ENCODE data around the gene HBD. TPM values are rescaled to one million over a fixed set of nuclear protein-coding genes. Genes with fewer than 3 reads are reported as not detected.

HBD gene
- total and polyA plus RNA-seq, 9 of the 15 experiments (the other 6 are each of a cell fraction or from before 2014, with no cell fraction given) = 11.8 to 169 (median 36.0) TPM

DNA sequence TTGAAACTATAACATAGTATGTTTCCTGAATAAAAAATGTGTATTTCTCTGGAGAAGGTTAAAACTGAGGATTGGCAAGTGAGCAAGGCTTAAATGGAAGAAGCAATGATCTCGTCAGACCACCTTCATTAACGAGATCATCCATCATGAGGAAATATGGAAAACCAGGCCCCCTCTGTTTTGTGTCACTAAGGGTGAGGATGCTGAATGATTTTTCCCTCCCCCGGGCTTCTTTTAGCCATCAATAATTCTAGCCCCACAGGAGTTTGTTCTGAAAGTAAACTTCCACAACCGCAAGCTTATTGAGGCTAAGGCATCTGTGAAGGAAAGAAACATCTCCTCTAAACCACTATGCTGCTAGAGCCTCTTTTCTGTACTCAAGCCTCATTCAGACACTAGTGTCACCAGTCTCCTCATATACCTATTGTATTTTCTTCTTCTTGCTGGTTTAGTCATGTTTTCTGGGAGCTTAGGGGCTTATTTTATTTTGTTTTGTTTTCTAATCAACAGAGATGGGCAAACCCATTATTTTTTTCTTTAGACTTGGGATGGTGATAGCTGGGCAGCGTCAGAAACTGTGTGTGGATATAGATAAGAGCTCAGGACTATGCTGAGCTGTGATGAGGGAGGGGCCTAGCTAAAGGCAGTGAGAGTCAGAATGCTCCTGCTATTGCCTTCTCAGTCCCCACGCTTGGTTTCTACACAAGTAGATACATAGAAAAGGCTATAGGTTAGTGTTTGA lies 41.3 kb upstream of the HBD start (continued):
- TF ChIP-seq CHD4 (IDR thresholded peaks at IDR 0.05; ENCODE audit: insufficient read depth, insufficient replicate concordance, low read depth, low read length, poor library complexity, severe bottlenecking) (no peak), BDP1 (IDR thresholded peaks at IDR 0.05; ENCODE audit: insufficient read depth, insufficient read length) (no peak), TCF7 (IDR thresholded peaks at IDR 0.05; ENCODE audit: borderline replicate concordance) (no peak), ARID2 (IDR thresholded peaks at IDR 0.05) (no peak), SMAD3 (CRISPR knock-in tag; conservative IDR thresholded peaks at IDR 0.05) (no peak), ARNT (IDR thresholded peaks at IDR 0.05) (0 out of 4 replicates have a peak, but pooled peaks of 1 of the 2 experiments have one; percentile 19), DMBX1 (CRISPR knock-in tag; IDR thresholded peaks at IDR 0.05; ENCODE audit: borderline replicate concordance) (no peak; the same call in 1 of the 2 replicates), MECOM (CRISPR knock-in tag; IDR thresholded peaks at IDR 0.05) (no peak), ZNF766 (CRISPR knock-in tag; conservative IDR thresholded peaks at IDR 0.05) (no peak; the same call in 1 of the 2 replicates), TARDBP (IDR thresholded peaks at IDR 0.05) (no peak), CC2D1A (IDR thresholded peaks at IDR 0.05) (peak; percentile 24; the same call in 1 of the 2 replicates), TRIM24 (IDR thresholded peaks at IDR 0.05) (peak in 1 of 2 experiments; percentile 41; a peak in 1 of 4 replicates), HOXB6 (CRISPR knock-in tag; IDR thresholded peaks at IDR 0.05; ENCODE audit: borderline replicate concordance) (no peak), PTBP1 (IDR thresholded peaks at IDR 0.05; ENCODE audit: low read depth, low read length) (no peak), RUNX1 (IDR thresholded peaks at IDR 0.05; ENCODE audit: low read depth) (no peak), ZFX (CRISPR knock-in tag; IDR thresholded peaks at IDR 0.05) (no peak), CREB1 (IDR thresholded peaks at IDR 0.05) (peak; percentile 70), CREB1 (CRISPR knock-in tag; IDR thresholded peaks at IDR 0.05) (no peak), MXI1 (IDR thresholded peaks at IDR 0.05; ENCODE audit: low read depth, low read length) (no peak), ZNF184 (CRISPR knock-in tag; IDR thresholded peaks at IDR 0.05) (no peak), ZNF175 (CRISPR knock-in tag; IDR thresholded peaks at IDR 0.05; ENCODE audit: low read depth) (no peak)
- TF ChIP-seq, protein P1, sequence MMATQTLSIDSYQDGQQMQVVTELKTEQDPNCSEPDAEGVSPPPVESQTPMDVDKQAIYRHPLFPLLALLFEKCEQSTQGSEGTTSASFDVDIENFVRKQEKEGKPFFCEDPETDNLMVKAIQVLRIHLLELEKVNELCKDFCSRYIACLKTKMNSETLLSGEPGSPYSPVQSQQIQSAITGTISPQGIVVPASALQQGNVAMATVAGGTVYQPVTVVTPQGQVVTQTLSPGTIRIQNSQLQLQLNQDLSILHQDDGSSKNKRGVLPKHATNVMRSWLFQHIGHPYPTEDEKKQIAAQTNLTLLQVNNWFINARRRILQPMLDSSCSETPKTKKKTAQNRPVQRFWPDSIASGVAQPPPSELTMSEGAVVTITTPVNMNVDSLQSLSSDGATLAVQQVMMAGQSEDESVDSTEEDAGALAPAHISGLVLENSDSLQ (IDR thresholded peaks at IDR 0.05) = no peak
- TF ChIP-seq, protein P2, sequence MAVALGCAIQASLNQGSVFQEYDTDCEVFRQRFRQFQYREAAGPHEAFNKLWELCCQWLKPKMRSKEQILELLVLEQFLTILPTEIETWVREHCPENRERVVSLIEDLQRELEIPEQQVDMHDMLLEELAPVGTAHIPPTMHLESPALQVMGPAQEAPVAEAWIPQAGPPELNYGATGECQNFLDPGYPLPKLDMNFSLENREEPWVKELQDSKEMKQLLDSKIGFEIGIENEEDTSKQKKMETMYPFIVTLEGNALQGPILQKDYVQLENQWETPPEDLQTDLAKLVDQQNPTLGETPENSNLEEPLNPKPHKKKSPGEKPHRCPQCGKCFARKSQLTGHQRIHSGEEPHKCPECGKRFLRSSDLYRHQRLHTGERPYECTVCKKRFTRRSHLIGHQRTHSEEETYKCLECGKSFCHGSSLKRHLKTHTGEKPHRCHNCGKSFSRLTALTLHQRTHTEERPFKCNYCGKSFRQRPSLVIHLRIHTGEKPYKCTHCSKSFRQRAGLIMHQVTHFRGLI (CRISPR knock-in tag; IDR thresholded peaks at IDR 0.05) = no peak
- TF ChIP-seq, protein P3, sequence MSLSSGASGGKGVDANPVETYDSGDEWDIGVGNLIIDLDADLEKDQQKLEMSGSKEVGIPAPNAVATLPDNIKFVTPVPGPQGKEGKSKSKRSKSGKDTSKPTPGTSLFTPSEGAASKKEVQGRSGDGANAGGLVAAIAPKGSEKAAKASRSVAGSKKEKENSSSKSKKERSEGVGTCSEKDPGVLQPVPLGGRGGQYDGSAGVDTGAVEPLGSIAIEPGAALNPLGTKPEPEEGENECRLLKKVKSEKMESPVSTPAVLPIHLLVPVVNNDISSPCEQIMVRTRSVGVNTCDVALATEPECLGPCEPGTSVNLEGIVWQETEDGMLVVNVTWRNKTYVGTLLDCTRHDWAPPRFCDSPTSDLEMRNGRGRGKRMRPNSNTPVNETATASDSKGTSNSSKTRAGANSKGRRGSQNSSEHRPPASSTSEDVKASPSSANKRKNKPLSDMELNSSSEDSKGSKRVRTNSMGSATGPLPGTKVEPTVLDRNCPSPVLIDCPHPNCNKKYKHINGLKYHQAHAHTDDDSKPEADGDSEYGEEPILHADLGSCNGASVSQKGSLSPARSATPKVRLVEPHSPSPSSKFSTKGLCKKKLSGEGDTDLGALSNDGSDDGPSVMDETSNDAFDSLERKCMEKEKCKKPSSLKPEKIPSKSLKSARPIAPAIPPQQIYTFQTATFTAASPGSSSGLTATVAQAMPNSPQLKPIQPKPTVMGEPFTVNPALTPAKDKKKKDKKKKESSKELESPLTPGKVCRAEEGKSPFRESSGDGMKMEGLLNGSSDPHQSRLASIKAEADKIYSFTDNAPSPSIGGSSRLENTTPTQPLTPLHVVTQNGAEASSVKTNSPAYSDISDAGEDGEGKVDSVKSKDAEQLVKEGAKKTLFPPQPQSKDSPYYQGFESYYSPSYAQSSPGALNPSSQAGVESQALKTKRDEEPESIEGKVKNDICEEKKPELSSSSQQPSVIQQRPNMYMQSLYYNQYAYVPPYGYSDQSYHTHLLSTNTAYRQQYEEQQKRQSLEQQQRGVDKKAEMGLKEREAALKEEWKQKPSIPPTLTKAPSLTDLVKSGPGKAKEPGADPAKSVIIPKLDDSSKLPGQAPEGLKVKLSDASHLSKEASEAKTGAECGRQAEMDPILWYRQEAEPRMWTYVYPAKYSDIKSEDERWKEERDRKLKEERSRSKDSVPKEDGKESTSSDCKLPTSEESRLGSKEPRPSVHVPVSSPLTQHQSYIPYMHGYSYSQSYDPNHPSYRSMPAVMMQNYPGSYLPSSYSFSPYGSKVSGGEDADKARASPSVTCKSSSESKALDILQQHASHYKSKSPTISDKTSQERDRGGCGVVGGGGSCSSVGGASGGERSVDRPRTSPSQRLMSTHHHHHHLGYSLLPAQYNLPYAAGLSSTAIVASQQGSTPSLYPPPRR (CRISPR knock-in tag; IDR thresholded peaks at IDR 0.05; ENCODE audit: borderline replicate concordance) = no peak

Data from K562 (cell line).